GM23248 (cell line): ENCODE data around the gene HELZ2.

ENCODE experiments used
- EZH2 ChIP-seq: fragments of 200-600 bp; sonication (generic); IDR thresholded peaks from 2 replicates; pipeline ENCODE4 v1.6.1; 2018; ENCODE audit warnings: antibody characterized with exemption, mild to moderate bottlenecking; ENCODE audit not compliant: insufficient read depth, poor library complexity, severe bottlenecking
- EZH2phosphoT487 ChIP-seq: fragments of 200-600 bp; sonication (generic); IDR thresholded peaks from 2 replicates; pipeline ENCODE4 v1.6.1; 2018; ENCODE audit warnings: antibody characterized with exemption, moderate library complexity, mild to moderate bottlenecking, low read depth; ENCODE audit not compliant: insufficient read depth

DNA sequence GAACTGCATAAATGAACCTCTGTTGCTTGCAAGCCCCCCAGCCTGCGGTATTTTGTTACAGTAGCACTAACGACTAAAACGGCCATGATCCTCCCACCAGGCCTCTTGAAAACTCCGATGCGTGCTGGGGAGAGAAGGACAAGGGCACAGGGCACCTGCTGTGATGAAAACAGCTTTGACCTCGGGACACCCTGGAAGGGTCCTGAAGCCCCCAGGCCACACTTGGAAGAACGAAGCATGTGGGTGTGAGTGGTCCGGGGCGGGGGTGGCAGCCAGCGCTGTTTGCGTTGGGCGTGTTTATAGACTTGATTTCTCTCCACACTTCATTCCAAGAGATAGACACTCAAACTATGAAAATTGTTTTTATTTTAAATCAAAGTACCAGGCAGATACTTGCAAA lies 13.2 kb upstream of the HELZ2 start:
- TF ChIP-seq EZH2 (no peak), EZH2phosphoT487 (no peak)
